HG02610 (cell line): ENCODE measurements around the gene CHST7.

Experiments used
- ATAC-seq: cut with Tn5 transposase; IDR thresholded peaks from one replicate; pipeline ENCODE4 v1.9.1; 2021; ENCODE audit warnings: mild to moderate bottlenecking, moderate library complexity; ENCODE audit not compliant: unreplicated experiment

The CHST7 gene

DNA sequence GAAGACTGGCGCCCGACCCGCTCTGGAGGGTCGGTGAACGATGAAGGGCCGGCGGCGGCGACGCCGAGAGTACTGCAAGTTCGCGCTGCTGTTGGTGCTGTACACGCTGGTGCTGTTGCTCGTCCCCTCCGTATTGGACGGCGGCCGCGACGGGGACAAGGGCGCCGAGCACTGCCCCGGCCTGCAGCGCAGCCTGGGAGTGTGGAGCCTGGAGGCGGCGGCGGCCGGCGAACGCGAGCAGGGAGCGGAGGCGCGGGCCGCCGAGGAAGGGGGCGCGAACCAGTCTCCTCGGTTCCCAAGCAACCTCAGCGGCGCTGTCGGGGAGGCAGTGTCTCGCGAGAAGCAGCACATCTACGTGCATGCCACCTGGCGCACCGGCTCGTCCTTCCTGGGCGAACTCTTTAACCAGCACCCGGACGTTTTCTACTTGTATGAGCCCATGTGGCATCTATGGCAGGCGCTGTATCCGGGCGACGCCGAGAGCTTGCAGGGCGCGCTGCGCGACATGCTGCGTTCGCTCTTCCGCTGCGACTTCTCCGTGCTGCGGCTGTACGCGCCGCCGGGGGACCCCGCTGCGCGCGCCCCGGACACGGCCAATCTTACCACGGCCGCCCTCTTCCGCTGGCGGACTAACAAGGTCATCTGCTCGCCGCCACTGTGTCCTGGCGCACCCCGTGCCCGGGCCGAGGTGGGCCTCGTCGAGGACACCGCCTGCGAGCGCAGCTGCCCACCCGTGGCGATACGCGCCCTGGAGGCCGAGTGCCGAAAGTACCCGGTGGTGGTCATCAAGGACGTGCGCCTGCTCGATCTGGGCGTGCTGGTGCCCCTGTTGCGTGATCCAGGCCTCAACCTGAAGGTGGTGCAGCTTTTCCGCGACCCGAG lies 568 bp downstream of the CHST7 start:
- ATAC-seq: peak; percentile 23

DNA sequence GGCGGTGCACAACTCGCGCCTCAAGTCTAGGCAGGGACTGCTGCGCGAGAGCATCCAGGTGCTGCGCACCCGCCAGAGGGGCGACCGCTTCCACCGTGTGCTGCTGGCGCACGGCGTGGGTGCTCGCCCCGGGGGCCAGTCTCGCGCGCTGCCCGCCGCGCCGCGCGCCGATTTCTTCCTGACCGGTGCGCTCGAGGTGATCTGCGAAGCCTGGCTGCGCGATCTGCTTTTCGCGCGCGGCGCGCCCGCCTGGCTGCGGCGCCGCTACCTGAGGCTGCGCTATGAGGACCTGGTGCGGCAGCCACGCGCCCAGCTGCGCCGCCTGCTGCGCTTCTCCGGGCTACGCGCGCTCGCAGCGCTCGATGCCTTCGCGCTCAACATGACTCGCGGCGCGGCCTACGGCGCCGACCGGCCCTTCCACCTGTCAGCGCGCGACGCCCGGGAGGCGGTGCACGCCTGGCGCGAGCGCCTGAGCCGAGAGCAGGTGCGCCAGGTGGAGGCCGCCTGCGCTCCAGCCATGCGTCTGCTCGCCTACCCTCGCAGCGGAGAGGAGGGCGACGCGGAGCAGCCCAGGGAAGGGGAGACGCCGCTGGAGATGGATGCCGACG lies 1.3 kb downstream of the CHST7 start:
- no peak for ATAC-seq

DNA sequence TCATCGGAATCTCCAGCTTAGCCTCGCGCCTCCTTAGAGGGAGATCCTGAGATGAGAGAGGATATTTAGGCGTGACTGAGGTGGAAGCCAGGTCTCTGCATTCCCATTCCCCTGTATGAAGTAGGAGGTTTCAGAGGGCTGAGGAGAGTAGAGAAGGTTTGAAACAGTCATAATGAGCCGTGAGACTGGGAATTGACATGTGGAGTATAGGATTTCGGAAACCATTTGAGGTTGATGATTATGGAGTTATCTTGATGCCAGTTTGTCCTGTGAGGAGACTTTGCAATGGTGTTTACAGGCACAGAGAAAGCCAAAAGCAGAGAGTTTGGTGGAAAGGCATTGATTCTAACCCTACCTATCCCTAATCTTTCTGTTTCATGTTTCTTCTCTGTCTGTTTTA lies 2.0 kb downstream of the CHST7 start:
- no peak for ATAC-seq

DNA sequence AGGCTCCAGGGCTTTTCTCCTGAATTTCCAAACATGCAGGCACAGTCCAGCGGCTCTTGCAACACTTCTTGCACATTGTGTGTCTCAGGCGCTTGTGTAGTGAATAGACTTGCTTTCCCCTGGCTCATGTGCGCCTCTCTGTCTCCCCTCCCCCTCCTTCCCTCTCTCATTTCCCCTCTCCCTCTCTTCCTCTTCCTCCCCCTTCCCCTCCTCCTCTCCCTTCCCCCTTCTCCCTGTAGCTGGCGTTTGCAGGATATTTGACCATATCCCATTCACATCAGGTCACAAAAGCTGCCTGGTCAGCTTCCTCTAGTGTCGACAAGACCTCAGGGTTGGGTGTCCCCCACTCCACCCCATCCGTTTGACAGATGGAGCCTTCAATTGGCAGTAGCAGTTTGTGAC lies 2.4 kb downstream of the CHST7 start:
- ATAC-seq: no peak

DNA sequence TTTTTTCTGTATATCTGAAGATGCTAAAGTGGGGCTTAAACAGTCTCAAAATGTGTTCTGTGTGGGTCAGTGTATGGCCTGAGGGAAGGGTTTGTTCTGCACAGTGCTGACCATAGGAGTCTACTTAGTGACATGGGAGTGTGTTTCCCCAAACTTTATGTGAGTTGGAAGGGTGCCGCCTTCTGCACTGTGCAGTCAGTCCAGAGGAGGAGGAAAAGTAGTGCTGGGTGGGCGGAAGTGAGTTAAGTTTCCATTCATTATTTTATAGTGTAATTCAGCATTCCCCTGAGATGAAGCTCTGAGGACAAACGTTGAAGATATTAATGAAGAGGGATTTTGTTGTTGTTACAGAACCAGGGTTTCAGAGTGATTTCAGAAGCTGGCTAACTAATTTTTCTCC lies 2.9 kb downstream of the CHST7 start:
- no peak for ATAC-seq

DNA sequence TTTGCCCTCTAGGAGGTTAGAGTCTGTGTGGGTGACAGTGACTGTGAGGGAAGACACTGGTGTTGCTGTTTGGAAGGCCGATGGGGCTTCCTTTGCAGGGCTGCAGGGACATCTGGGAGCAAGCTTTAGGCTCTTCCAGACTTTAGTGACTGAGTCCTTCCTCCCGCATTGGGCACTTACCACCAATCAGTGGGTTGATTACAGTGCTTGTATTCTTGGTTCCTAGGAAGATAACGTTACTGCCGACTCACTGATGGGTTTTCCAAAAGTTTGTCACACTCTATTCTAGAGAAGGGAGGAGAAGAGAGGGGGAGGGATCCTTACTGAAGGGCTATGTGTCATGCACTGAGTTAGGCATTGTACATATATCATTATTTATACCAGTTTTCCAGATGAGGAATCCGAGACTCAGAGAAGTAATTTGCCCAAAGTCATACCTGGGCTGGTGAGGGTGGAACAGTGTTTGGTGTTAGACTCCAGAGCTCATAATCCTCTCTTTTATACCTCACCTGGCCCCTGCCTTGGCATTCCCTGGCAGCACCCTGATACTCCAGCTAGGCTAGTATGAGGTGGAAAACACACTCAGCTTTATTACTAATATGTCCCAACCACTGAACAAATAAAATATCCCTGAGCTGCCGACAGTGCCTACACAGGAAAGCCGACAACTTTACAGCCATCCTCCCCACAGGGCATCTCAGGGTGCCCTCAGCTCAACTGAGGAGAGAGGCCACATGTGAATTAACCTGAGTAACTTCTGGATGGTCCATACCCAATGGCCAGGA lies 3.8 kb downstream of the CHST7 start:
- ATAC-seq: no peak

DNA sequence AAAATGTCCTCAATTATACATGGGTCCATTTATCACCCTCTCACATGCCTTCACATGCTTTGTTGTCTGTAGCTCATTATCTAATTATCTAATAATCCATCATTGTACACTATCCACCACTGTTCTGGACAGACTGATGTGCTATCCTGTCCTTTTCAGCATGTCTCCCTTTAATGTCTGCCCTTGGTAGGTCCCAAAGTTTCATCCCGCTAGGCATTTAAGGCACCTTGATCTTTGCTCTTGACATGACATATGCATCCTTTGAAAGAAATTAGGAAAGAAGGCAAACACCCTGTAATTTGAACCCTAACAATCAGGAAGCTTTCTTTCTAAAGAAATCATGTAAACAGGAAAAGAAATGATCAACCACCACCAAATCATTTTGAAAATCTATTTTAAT lies 5.7 kb downstream of the CHST7 start:
- ATAC-seq: no peak

DNA sequence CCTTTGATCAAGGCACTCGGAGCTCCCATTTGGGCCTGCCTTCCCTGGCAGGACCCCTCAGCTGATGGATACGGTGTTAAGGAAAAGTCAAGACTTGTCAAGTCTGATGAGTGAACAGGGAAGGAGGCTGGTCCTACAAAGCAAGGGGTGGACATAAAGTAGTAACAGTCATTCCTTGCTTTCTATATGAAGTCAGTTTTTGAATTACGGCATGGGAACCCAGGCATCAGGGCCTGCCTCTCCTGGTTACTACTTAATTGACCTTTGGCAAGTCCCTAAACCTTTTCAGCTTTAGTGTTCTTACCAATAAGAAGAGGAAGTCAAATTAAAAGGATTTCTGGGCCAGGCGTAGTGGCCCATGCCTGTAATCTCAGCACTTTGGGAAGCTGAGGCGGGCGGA lies 7.0 kb downstream of the CHST7 start:
- peak; percentile 74 for ATAC-seq

DNA sequence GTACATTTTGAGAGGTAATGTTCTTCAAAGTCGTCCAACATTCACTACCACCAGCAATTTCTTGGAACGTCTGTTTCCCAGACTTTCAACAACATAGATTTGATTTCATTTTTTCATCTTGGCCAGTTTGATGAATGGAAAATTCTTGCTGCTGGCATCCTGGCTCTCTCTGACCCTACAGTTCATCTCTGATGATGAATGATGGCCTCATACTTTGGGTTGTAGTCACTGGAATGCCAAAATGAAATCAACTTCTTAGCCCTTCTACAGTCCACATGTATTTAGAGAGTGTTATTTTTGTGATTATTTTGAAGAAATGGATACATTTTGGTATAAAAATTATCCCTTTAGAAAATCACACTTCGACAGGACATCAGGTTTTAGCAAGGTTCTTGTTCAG lies 8.8 kb downstream of the CHST7 start:
- no peak for ATAC-seq

DNA sequence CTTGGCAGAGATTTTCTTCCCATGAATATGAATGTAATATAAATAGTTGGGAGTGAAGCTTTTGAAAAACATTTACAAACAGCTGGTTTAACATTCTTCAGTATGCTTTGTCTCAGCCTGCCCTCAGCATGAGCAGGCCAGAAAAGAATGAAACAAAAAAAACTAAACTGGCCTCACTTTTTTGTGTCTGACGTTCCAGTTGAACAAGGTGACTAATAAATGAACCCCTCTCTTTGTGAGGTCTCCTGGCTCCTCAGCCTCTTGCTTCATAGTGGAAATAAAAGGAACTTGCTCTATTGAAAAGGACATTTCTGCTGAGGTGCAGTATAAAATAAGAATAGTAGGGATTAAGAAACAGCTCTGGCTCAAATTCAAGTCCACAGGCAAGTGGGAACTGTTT lies 9.4 kb downstream of the CHST7 start:
- ATAC-seq: no peak

DNA sequence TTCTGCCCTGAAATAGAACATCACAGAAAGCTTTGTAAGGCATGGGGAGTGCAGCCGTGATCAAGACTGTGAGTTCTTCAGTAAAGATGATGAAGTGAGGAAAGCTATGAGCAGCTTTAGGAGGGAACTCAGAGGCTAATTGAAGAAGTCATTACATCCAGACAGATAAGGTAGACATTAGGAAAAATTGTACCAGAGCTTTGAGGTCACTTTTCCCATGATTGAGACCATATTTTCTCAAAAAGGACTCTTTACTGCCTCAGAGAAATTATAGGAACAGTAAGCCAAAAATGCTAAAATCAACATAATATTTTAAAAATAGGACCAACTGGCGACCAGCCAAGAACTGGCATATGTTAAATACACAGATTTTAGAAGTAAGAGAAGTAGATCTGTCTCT lies 11.2 kb downstream of the CHST7 start:
- no peak for ATAC-seq

DNA sequence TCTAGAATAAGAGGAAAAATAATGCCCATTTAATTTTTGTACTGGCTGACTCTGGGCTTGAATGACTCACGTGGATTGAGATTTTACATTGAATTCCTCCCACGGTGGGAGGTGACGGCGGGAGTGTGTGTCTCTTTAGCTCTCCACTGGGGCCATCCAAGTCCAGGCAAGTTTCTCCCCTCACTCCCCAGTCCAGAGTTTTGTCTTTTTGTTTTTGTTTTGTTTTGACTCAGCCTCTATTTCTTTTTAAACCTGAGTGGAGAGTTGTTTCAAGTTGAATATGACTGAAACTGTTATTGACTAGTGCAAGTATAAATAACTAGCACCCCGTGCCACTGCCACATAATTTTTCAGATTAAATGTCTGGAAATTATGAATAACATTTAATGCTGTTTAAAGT lies 13.6 kb downstream of the CHST7 start:
- peak; percentile 85 for ATAC-seq

DNA sequence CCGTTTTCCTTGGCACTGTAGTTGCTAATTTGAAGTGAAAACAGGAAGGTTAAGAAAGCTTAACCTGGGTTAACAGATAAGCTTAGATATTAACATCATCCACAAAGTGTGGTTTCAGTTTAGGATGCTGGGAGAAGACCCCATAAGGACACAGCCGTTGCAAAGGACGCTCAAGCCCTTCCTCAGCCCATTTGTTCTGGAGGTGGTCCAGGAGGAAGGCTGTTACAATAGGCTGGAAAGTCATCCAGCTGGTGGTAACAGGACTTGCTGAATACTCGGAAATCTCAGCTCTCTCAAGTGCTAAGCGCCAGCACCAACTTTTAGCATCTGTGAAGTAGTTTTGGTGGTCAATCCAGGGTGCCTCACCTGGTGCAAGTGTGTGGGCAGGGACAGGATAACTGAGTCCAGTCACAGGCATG lies 14.2 kb downstream of the CHST7 start:
- no peak for ATAC-seq

DNA sequence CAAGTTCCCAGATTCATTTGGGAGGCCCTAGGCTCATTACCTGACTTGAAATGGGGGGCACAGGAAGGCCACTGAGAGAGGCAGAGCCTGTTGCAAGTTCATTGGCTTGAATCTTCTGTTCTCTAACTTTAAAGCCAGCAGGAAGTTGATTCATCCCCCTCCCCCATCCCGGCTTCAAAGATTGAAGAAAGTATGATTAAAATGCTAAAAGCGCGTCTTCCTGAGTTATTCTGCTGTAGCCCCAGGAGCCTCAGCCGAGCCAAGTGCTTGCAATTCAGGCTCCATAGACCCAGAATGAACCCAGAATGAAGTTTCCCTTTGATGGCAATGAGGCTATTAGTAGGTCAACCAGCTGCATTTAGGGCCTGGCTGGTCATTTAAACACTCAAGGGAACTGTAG lies 14.7 kb downstream of the CHST7 start:
- no peak for ATAC-seq

DNA sequence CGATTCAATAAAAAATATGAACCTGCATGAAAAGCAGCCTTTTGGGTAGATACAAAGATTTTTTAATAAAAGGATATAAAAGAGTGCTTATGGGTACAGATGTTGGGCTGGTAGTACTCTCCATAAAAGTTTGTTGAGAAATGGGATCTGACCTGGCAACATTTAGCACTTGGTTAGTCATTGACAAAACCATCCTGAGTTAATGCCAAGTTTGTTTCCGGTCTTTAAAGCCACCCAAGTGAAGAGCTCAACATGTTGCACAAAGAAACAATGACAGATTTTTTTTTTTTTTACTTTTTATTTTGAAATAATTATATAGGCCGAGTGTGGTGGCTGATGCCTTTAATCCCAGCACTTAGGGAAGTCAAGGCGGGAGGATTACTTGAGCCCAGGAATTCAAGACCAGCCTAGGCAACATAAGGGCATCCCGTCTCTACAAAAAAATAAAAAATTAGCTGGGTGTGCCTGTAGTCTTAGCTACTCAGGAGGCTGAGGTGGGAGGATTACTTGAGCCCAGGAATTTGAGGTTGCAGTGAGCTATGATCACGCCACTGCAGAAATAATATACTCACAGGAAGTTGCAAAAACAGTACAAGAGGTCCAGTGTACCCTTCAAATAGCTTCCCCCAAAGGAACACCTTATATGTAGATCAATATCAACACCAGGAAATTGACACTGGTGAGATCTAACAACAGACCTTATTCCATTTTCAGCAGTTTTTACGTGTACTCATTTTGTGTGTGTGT lies 16.6 kb downstream of the CHST7 start:
- no peak for ATAC-seq

DNA sequence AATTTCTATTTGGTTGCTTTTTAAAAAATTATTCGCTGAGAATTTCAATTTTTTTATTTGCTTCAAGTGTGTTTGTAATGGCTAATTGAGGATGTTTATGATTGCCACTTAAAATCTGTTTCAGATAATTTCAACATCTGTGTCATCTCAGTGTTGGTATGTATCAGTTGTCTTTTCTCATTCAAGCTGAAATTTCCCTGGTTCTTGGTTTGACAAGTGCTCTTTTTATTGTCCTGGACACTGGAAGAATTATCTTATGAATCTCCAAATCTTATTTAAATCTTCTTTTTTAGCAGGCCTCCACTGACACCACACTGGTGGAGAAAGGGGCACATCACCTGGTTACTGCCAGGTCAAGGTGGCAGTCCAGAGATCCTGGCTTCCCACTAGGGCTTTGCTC lies 21.5 kb downstream of the CHST7 start:
- ATAC-seq: no peak

DNA sequence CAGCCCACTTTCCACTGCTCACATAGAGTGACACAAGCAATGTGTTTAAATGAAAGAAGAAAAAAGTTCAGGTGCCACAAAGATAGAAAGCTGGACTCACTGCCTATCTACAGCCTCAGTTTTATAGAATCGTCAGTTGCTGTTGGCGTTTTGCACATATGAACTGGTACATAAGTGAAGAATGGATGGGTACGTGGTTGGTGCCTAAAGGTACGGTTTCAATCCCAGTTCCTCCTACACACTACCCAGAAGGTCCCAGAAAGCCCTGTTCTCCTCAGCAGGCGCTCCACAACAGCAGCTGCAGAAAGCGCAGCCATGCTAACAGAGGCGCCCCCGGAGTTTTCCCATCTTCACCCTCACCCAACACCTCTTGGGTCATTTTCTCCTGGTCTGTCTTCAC lies 23.6 kb downstream of the CHST7 start:
- ATAC-seq: no peak

DNA sequence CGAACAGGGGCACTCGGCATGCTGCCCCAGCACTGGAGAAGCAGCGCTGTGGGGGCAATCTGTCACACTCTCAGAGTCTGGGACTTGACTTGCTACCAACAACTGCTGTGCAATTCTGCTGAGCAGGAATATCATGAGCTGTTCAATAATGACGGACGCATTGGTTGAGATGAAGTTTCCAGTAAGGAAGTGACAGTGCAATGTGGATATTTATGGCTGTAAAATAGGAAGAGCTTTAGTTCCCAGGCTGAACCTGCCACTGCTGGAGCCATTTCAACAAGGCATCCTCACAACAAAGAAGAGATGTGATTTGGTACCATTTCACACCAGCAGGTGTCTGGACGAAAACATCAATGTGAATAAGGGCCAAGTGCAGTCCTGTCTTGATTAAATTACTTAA lies 24.2 kb downstream of the CHST7 start:
- no peak for ATAC-seq

DNA sequence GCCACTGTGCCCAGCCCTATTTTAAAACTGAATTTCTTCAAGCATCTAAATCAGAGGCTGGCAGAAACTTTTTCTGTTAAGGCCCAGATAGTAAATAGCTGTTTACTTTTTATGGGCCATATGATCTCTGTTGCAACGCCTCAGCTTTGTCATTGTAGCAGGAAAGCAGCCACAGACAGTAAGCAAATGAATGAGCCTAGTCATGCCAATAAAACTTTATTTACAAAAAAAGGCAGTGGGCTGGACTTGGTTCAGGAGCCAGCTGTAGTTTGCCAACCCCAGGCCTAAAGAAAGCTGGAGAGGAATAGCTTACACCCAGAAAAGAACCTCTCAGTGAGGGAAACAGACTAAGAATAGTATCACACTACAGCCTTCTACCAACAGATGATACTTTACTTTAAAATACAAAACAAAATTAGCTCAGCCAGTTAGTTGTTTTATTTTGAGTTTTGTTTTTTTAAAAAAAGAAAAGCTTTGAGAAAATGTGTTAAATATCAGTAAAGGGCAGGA lies 25.5 kb downstream of the CHST7 start:
- no peak for ATAC-seq

DNA sequence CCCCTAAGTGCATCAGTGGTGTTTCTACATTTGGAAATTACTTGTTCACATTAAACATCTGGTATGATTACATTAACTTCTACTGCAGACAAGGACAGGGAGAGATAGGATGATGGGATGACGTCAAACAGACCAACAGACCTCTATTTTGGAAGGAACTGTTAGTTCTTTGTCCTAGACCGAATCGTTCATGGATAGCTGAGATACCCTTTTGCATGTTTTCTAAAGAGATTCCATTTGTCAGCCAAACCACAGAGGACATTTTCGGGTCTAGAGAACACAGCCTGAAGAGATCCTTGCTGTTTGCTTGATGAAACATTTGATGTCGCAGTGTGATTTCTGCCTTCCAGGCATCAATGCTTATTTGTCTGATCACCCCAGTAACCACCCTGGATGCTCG lies 27.7 kb downstream of the CHST7 start:
- ATAC-seq: no peak
